ENCODE data around the gene NRXN2.

DNA sequence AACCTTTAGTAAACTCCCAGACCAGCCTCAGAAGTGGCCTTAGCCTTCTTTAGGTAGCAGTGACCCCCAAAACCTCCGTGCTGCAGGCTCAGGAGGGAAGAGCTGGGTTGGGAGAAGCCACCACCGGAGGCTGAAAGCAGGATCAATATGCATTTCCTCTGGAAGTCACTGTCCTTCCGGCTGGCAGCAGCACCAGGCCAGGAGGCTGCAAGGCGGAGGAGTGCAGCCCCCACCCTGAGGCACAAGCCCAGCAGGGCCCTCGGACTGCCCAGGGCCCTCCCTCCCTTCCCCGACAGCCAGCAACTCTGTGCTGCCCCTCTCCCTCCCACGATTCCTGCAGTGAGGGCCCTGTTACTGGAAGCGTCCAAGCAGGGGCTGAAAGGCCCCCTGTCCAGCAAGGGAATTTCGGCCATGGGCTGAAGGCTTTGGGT lies 3.2 kb upstream of the NRXN2 start:
- TF ChIP-seq MYC (IDR thresholded peaks at IDR 0.05; ENCODE audit: low read depth, low read length), result no peak
- TF ChIP-seq, protein P1, sequence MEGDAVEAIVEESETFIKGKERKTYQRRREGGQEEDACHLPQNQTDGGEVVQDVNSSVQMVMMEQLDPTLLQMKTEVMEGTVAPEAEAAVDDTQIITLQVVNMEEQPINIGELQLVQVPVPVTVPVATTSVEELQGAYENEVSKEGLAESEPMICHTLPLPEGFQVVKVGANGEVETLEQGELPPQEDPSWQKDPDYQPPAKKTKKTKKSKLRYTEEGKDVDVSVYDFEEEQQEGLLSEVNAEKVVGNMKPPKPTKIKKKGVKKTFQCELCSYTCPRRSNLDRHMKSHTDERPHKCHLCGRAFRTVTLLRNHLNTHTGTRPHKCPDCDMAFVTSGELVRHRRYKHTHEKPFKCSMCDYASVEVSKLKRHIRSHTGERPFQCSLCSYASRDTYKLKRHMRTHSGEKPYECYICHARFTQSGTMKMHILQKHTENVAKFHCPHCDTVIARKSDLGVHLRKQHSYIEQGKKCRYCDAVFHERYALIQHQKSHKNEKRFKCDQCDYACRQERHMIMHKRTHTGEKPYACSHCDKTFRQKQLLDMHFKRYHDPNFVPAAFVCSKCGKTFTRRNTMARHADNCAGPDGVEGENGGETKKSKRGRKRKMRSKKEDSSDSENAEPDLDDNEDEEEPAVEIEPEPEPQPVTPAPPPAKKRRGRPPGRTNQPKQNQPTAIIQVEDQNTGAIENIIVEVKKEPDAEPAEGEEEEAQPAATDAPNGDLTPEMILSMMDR (IDR thresholded peaks at IDR 0.05; ENCODE audit: low read depth, low read length), result no peak
